Stimulated activated CD4-positive, alpha-beta T cell treated with anti-CD3 and anti-CD28 coated beads, Interleukin-4, amount 100 ng/mL, for 48 hours (primary cell): ENCODE measurements around the gene BAHCC1.

Experiments
- DNase-seq, 2 donors: peaks; one replicate each; pipeline ENCODE4 v3.0.0-alpha.2; 2020; ENCODE audit warnings: low read depth in 2 of 2

Gene BAHCC1

DNA sequence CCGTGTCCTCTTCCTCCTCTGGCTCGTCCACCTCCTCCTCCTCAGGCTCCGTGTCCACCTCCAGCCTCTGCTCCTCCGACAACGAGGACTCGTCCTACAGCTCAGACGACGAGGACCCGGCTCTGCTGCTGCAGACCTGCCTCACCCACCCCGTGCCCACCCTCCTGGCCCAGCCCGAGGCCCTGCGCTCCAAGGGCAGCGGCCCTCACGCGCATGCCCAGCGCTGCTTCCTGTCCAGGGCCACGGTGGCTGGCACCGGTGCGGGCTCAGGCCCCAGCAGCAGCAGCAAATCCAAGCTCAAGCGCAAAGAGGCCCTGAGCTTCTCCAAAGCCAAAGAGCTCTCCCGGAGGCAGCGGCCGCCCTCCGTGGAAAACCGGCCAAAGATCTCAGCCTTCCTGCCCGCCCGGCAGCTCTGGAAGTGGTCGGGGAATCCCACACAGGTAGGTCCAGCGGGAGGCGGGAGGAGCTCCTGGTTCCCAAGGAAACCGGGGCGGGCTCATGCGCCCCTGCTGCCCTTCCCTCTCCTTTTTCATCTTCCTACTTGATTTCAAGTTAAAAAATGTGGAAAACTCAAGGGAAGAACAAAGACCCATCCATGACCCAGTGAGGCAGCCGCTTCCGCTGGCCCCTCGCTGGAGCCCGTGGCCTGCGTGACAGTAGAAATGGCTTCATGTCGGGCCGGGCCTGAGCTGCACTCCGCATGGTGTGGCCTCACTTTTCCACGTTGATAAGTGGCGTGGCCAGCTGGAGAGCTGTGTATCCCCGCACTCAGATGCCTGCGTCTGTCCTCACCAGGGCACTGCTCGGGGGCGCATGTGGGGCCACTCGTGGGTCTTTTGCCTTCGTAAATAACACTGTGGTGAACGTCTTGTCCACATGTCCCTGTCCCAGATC lies 66.6 kb downstream of the BAHCC1 start:
- DNase-seq, result no peak

DNA sequence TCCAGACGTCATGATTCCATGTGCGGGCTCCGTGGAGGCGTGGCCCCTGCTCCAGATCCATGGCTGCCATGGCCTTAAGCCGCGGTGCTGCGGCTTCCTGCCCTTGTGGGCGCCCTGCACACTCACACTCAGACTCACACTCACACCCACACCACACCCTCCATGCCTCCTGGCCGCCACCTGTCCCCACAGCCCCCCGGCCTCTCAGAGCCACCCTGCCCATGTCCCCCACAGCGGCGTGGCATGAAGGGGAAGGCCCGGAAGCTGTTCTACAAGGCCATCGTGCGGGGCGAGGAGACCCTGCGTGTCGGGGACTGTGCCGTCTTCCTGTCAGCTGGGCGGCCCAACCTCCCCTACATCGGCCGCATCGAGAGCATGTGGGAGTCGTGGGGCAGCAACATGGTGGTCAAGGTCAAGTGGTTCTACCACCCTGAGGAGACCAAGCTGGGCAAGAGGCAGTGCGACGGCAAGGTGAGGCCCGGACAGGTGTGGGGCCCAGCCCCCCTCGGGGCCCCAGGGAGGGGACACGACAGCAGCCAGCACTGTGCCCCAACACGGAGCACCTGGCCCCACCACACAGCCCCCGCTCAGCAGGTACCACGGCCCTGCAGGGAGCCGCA lies 67.4 kb downstream of the BAHCC1 start:
- no peak for DNase-seq

DNA sequence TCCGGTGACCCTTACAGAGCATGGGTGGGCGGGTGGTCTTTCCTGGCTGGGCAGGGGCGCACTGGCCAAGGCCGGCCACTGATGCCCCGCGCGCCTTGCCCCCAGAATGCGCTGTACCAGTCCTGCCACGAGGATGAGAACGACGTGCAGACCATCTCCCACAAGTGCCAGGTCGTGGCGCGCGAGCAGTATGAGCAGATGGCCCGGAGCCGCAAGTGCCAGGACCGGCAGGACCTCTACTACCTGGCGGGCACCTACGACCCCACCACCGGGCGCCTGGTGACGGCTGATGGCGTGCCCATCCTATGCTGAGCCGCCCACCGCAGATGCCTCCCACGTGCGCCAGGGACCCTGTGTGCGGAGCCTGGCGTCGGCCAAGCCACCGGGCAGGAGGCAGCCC lies 68.2 kb downstream of the BAHCC1 start:
- DNase-seq, result no peak

DNA sequence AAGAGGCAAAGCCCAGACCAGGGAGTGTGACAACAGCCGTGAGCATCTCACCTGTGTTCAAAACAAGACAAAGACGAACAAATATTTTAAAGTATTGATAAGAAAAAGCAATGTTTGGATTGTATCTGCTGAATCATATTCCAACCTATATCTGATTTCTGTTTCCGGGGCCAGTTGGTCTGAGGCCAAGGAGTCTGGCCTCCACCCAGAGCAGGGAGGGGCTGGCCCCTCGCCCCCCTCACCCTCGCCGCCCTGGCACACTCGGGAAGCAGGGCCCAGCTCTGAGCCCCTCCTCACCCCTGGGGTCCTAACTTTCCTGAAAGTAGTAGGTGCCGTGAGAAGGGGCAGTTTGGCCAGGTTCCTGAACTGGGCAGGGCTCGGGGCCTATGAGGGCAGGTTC lies 69.3 kb downstream of the BAHCC1 start:
- DNase-seq, result no peak

DNA sequence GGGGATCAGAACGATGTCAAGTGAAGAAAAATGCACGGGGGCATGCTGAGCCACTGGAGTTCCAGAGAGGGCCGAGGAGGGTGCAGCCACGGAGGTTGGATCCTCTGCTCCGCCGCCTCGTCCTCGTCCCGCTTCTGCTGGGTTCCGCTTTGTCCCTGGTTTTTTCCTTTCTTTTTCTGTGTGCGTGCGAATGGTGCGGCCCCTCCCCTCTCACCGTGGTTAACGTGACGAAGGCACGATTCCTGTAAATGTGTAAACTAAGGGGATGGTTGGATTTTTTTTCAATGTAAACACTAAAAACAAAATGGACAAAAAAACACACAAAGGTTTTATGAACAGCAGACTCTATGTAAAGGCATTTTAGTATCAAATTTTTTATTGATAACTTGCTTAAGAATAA lies 70.7 kb downstream of the BAHCC1 start:
- DNase-seq, result no peak

DNA sequence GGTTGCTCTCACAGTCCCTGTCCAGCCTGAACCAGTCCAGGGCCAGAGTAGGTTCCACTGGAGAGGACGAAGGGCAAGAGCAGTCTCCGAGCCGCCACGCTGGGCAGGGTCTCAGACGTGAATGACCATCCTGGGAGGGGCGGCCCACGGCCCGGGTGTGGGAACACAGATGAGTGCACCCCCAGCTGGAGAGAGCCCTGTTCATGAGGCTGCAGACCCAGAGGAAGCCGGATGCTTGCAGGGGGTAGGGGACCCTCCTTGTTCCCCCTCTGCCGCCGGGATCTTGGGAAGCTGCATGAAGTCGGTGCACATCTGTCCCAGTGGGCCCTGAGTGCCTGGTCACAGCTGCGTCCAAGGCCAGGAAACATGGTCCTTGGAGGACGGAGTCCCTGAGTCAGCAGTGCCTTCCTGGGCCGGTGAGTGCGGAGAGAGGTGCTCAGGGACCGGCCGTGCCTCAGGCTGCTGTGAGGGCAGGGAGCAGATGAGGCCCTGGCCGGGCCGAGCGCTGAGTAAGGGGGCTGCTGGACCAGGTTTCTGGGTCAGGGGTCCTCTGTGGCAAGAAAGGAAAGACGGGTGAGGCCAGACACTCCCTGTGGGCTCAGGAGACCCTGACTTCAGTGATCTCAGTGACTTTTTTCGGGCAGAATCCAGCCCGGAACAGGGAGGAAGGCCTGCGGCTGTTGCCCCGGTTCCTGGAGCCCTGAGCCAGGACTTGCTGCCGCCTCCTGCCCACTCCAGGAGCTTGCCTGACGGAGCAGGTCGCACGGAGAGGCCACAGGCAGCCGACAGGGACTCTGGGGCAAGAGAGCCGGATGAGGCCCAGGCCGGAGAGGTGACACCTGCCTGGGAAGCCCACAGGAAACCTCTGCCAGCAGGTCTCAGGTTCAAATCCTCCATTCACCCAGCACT lies 71.6 kb downstream of the BAHCC1 start:
- DNase-seq, result no peak

DNA sequence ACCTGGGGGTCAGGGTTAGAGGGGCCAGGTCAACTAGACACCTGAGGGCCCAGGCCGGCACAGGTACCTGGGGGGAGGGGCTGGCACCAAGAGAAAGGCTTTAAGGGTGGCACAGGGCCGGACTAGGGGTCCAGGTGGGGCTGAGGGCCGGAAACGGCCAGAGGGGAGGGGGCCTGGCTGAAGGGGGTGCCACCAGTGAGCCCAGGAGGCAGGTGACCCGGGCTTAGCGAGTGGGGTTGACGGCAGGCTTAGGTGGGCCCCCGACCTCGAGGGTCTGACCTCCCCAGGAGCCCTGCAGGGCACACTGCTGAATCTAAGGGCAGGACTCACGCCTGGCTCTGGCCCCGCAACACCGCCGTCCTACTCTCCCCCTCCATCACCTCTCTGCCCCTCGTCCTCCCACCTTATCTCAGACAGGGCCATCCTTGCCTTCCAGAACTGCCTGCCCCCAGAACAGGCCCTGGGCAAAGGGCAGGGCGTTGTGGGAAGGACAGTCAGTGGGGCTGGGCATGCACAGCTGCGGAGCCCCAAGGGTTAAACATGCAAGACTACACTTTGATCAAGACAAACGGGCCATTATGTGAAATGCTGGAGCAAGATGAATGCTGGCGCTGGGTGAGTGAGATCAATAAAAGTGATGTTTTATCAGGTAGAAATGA lies 73.0 kb downstream of the BAHCC1 start:
- DNase-seq, result no peak

DNA sequence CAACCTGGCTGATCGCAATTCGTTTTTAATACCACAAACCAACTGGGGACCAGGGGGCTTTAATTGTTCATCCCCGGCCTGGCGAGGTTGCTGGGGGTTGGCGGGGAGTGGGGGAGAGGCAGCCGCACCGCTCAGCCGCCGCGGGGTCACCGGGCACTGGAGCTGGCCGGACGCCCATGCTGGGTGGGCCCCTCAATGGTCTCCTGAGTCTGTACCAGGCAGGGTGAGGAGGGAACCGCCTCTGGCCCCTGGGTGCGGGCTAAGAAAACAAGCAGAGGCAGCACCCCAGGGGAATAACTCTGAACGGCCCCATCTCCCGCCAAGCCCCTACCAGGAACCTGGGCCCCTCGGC lies 73.5 kb downstream of the BAHCC1 start:
- no peak for DNase-seq

DNA sequence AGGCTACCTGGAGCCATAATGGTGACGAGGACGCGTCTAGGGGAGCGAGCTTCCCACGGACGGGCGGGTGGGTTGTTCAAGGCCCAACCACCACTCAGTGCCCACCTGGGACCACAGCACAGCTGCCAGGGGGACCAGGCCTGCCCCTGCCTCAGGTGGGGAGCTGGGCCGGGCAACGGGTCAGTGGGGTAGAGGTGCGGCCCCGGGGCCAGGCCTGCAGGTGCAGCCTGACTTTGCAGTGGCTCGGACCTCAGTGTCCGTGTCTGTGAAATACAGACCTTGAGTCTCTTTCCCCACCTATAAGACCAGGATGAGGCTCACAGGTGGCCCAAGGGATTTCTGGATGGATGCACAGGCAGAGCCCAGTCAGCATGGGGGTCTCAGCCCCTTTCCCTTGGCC lies 74.0 kb downstream of the BAHCC1 start:
- DNase-seq, result no peak

DNA sequence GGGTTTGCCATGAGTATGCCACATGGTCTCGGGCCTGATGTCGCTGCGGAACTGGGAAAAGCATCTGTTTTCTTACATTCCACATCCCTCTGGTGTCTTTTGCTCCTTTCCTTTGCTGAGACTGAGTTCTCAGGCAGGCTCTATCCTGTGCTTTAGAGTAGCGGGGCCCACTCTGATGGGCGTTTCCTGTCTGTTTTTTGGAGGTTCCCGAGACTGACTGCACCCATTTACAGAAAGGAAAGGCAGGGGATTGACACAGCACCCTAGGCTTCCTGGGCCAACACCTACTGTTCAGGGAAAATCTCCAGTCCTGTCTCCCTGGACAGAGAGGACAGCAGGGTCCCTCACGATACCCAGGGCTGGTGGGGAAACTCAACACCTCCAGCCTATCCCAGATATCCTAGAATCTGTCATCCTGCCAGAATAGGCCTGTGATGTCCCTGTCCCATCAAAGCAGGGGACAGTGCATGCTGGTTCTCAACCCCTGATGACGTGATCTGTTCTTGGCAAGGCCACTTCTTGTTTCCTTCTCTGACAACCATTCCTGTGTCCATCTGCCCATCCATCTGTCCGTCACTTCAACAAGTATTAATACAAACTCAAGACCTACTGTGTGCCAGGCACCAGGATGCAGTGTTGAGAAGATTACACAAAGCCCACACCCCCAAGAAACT lies 75.2 kb downstream of the BAHCC1 start:
- DNase-seq, result no peak

DNA sequence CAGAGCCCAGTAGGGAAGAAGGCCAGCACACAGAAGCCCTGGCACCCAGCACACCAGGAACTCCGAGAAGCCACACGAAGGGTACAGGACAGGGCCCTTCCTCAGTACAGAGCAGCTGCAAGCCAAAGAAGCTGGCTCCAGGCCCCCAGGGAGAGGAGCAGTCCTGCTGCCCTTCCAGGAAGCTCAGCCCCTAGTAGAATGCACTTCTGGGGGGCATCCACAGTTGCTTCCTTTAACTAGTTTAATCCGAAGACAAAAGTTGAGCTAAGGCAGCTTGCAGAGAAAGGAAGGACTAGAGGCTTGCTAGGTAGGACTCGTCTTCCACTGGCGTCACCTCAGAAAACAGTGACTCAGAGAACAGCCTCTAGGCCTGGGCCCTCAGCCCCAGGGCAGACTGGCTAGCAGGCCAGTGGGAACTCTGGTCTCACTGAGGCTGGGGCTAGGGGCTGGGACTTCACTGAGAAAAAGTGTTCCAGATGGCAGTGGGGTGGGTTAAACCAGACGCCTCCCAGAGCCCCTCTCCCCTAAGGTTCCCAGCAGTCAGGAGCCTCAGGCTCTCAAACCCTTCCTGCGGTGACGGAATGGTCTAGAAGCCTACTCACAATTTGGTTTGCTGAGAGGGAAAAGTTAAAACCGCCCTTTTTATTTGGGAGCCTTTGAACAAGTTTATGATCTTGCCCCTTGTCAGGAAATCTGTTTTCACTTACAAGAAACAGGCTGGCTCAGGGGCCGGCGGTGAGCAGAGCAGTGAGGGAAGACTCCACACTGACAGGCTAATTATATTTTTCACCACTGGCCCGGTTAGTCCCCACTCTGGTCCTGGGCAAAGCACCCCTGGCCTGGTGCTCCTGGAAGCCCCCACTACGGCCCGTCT lies 75.9 kb downstream of the BAHCC1 start:
- no peak for DNase-seq

DNA sequence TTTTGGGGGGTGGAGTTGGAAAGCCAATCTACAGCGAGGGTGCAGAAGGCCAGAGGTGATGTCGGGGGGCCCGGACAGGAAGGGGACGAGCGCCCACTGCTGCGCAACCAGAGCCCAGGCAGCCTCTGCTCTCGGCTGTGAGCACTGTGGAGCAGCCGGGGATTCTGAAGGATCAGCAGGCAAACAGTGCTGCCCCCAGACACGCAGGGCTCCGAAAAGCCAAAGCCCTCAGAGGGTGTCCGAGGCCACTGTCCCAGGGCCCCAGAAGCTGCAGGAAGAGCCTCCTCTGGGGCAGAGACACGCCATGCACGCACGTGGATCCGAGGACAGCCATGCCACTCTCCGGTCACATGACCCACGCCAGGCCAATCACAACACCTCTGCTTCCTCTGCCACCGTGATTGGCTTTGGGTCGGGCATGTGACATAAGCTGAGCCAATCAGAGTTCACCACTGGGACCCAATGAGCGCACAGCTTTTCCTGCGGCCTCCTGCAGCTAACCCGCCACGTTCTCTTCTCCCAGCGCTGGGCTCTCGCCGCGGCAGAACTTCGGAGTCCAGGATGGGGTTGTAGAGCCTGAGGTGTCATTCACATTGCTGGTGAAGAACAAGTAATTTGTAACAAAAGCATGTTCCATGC lies 76.7 kb downstream of the BAHCC1 start:
- DNase-seq, result no peak

DNA sequence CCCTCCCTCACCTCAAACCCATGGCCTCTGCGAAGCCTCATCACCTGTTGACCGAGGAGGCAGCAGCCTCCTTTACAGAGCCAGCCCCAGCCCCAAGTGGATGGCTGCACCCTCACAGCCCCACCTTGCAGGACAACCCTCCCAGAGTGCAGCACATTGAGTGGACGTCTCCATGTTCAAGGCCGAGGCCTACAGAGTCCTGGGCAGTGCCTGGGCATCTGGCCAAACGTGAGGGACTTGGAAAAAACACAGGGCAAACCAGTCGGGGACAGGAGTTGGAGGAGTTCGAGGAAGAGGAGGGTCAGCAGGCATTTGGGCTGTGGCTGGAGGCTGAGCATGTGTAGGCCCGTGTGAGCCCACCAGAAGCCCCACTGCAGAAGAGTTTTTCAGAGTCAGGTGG lies 77.8 kb downstream of the BAHCC1 start:
- DNase-seq, result no peak

DNA sequence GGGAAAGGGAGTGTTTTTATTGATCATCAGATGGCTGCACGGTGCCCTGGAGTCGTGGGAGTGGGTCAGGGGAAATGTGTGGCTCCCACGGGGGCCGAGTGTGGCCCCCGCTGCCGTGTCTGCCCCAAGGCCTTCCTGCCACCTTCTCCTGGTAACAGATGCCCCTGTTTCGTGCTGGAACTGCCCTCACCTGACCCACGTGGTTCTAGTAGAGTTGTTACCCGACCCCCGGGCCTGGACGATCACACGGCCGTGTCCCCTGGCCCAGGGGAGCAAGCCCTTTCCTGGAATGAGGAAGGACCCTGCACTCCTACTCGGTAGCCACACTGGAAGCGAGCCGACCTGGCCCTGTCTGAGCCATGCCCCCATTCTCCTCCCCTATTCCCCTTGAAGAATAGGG lies 79.7 kb downstream of the BAHCC1 start:
- DNase-seq, result no peak

DNA sequence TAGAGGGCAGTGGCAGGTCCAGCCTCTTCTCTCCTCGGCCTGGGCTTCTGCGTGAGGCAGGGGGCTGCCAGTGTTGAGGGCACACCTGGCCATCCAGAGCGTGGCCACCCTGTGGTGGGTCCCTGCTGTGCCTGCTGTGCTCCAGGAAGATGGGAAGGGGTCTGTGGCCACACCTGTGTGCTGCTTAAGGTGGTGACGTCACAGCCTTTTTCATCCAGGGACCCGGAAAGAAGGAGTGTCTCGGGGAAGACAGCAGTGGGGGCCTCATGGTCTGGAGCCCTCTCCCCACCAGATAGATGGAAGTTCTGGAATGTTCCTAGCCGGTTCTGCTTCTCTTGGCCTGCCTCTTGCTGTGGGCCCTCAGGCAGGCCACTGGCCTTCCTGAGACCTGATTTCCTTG lies 80.8 kb downstream of the BAHCC1 start:
- no peak for DNase-seq

DNA sequence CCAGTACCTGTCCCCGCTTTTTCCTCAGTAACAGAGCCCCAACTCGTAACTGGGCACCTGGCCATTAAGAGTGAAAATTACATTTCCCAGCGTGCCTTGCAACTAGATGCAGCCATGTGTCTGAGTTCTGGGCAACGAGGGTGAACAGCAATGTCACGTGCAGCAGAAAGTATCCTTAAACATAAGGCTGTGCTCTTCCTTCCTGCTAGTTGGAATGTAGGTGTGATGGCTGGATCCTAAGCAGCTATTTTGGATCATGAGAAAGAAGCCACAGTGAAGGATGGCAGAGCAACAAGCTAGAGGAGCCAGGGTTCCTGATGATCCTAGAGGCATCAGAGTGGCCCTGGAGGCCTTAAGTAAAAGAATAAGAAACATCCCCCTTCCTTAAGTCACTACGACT lies 81.4 kb downstream of the BAHCC1 start:
- DNase-seq, result no peak

DNA sequence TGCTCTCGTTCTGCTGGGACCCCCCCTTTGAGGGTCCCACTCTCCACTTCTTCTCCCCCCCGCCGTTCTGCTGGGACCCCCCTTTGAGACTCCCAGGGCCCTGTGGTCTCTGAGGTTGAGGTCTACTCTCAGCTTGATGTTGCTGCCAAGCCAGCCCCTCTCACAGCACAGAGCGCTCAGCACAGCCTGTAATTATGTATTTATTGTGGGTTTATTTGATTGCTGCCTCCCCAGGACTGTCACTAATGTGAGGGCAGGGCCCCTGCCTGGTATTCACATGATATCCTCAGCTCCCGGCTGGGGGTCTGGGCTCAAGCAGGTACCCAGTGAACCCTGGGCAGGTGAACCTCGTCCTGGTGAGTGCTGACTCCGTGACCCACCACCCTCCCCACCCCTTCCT lies 81.9 kb downstream of the BAHCC1 start:
- DNase-seq, result no peak

DNA sequence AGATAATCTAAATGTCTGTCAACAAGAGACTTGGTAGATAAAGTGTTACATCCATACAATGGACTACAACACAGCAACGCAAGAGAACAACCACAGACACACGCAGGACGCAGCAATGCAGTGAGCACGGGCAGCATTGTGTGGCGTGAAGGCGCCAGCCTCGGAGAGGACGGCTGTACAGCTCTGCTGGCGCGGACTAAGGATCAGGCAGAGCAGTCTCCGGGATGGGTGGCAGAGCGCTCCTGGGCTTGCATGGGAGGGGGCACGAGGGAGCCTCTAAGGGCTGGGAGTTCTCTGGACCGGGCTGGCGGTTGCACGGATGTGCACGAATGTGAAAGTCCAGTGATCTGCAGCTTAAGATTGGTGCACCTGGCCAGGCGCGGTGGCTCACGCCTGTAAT lies 82.9 kb downstream of the BAHCC1 start:
- DNase-seq, result no peak

DNA sequence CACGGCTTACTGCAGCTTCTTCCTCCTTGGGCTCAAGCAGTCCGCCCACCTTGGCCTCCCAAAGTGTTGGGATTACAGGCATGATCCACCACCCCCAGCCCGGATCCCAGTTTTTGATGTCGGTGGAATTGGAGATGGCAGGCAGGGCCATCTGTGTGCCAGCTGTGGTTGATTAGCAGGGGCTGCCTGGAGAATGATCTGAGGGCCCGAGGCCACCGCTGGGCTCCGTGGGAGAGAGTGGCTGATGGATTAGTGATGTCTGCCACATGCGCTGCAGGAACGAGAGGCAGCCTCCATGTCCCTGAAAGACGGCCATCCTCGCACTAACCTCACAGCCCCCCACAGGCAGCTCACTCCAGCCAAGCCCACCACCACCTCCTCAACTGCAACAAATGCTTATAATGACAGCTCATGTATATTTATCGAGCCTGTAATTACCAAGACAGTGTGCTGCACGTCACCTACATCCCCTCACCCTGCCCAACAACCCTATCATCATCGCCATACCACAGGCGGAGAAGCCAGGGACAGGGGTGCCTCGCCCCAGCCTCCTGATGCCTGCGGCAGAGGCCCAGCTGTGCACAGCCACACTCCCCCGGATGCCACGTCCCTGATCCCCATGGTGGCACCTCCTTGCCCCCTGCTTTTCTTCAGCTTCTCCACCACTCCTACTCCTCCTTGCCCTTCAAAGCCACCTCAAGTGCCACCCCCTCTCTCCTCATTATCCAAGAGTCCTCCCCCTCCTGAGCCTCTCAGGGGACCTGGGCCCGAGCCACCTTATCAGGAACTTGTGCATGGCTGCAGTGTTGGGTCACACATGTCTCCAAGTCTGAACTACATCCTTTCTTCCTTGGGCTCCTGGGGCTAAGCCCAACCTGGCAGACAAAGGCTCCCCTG lies 84.2 kb downstream of the BAHCC1 start:
- no peak for DNase-seq
